GM12878 (cell line): ENCODE measurements around the gene TH. TPM values are rescaled to one million over a fixed set of nuclear protein-coding genes. Genes with fewer than 3 reads are reported as not detected.

ENCODE experiments used
- ATAC-seq: fragments of 200-7000 bp; cut with Tn5 transposase; 3 replicates; pipeline ENCODE4 v1.9.1; 2020; ENCODE audit warnings: mild to moderate bottlenecking, moderate library complexity
- BruUV-seq: library from RNA; stranded (reverse); fragments of 400-500 nt; replicated peaks from 2 replicates; lab custom pipeline; 2021; lab: Mats Ljungman, UMichigan
- CTCF ChIA-PET: fragments of 300-600 bp; sonication (Branson Sonifier 250); formaldehyde crosslinking; extraction: SDS; loops from one replicate; lab custom pipeline; 2021; ENCODE audit warnings: inconsistent platforms; lab: Yijun Ruan, JAX
- POLR2A ChIA-PET: fragments of 350-600 bp; formaldehyde crosslinking; extraction: SDS; loops from one replicate; lab custom pipeline; 2021; ENCODE audit warnings: inconsistent platforms; lab: Charles Lee
- RAD21 ChIA-PET: fragments of 300-600 bp; sonication (Branson Sonifier 250); formaldehyde crosslinking; loops from one replicate; lab custom pipeline; 2023; ENCODE audit warnings: antibody characterized with exemption; ENCODE audit not compliant: unreplicated experiment; lab: Charles Lee
- SMC1A ChIA-PET: fragments of 300-600 bp; sonication (Branson Sonifier 250); formaldehyde crosslinking; loops from one replicate; lab custom pipeline; 2023; ENCODE audit not compliant: unreplicated experiment, uncharacterized antibody; lab: Charles Lee
- DNase-seq: peaks from one replicate; pipeline ENCODE4 v3.0.0-alpha.2; 2011; ENCODE audit warnings: low read depth, low spot score
- FAIRE-seq: peaks from 3 replicates; lab custom pipeline; 2011; peaks lifted over from hg19 to GRCh38; lab: Jason Lieb, UNC
- H2AFZ ChIP-seq: 2 replicates; pipeline ENCODE4 v1.6.0; 2011; ENCODE audit warnings: low read depth, low read length, control low read depth; ENCODE audit not compliant: control insufficient read depth
- H3K27ac ChIP-seq: 2 replicates; pipeline ENCODE4 v1.5.1; 2011; ENCODE audit warnings: control low read depth; ENCODE audit not compliant: control insufficient read depth, insufficient read depth
- H3K27me3 ChIP-seq, 2 experiments: replicated peaks in 1 of 2; 2 replicates each; pipeline versions ENCODE4 v1.6.0 to v1.6.1; 2011; ENCODE audit warnings: low read length in 1 of 2; ENCODE audit not compliant: control insufficient read depth in 2 of 2, insufficient read depth in 2 of 2
- H3K36me3 ChIP-seq, 2 experiments: 2 replicates each; pipeline ENCODE4 v1.5.1; 2011; ENCODE audit warnings: low read length in 1 of 2; ENCODE audit not compliant: control insufficient read depth in 2 of 2, insufficient read depth in 2 of 2
- H3K4me1 ChIP-seq: 2 replicates; pipeline ENCODE4 v1.6.1; 2011; ENCODE audit warnings: mild to moderate bottlenecking, low read length, moderate library complexity, mixed read lengths; ENCODE audit not compliant: control insufficient read depth, insufficient read depth
- H3K4me2 ChIP-seq: 2 replicates; pipeline ENCODE4 v1.6.0; 2011; ENCODE audit warnings: control low read depth; ENCODE audit not compliant: control insufficient read depth, insufficient read depth
- H3K4me3 ChIP-seq: fragments of 200-600 bp; sonication (generic); 2 replicates; pipeline ENCODE4 v1.5.1; 2016
- H3K79me2 ChIP-seq: 2 replicates; pipeline ENCODE4 v1.6.0; 2011; ENCODE audit warnings: low read length; ENCODE audit not compliant: control insufficient read depth, insufficient read depth
- H3K9ac ChIP-seq: 2 replicates; pipeline ENCODE4 v1.8.0; 2011; ENCODE audit warnings: low read length, control low read depth, mixed read lengths; ENCODE audit not compliant: control insufficient read depth, insufficient read depth
- H3K9me3 ChIP-seq: replicated peaks from 3 replicates; pipeline ENCODE4 v1.5.1; 2011; ENCODE audit warnings: mild to moderate bottlenecking, low read length; ENCODE audit not compliant: control insufficient read depth, insufficient read depth
- H4K20me1 ChIP-seq: 2 replicates; pipeline ENCODE4 v1.6.0; 2011; ENCODE audit not compliant: control insufficient read depth, insufficient read depth
- EZH2 ChIP-seq: IDR thresholded peaks from 2 replicates; pipeline ENCODE4 v1.6.1; 2012; ENCODE audit warnings: low read depth, mild to moderate bottlenecking, control low read depth, inconsistent platforms, low read length, borderline replicate concordance; ENCODE audit not compliant: control insufficient read depth
- NFYB ChIP-seq: IDR thresholded peaks from 2 replicates; pipeline ENCODE4 v1.6.1; 2011; ENCODE audit warnings: low read depth, mild to moderate bottlenecking, low read length, improper control_type of control experiment, moderate library complexity; ENCODE audit not compliant: insufficient read depth
- RELA ChIP-seq: fragments of 450-650 bp; IDR thresholded peaks from 2 replicates; pipeline ENCODE4 v1.8.0; 2014; ENCODE audit warnings: borderline replicate concordance; ENCODE audit not compliant: partially characterized antibody
- SREBF2 ChIP-seq: IDR thresholded peaks from 2 replicates; pipeline ENCODE4 v1.6.1; 2012; ENCODE audit warnings: mild to moderate bottlenecking, low read length
- ZBED1 ChIP-seq: IDR thresholded peaks from 2 replicates; pipeline ENCODE4 v1.6.1; 2016; ENCODE audit warnings: borderline replicate concordance
- ZNF274 ChIP-seq: IDR thresholded peaks from one replicate; pipeline ENCODE4 v1.8.0; 2011; ENCODE audit not compliant: insufficient read length, insufficient read depth
- WGBS: methylation state at CpG from one replicate; pipeline ENCODE4 v1.1.6; 2016; ENCODE audit warnings: low lambda C conversion rate; ENCODE audit not compliant: insufficient replicate concordance, insufficient coverage; ENCODE audit errors: missing lambda C conversion rate; 5-methylcytosine and 5-hydroxymethylcytosine counted together
- in situ Hi-C: fragments of 300-500 bp; cut with MboI; formaldehyde crosslinking; loops from 9 replicates; pipeline ENCODE4 v1.14.3; 2018; ENCODE audit warnings: mixed read lengths
- intact Hi-C: fragments of 100-400 bp; cut with micrococcal nuclease; formaldehyde crosslinking; loops from one replicate; pipeline ENCODE4 v1.14.2; 2022; ENCODE audit not compliant: unreplicated experiment
- polyA plus RNA-seq, 11 experiments: library from polyadenylated mRNA; depleted of rRNA in 4 of 11; unstranded in 6 of 11; stranded (reverse) in 5 of 11; fragments of >200 nt; fragmentation: Nextera tagmentation in 4 of 11; fragmentation: Illumina TruSeq in 1 of 11; extraction: Ambion mirVana in 4 of 11; extraction: Trizol in 1 of 11; gene quantifications; 1 replicate in 1 of 11; 2 replicates in 10 of 11; pipeline versions ENCODE4 v1.2.1 to v1.2.3, GENCODE V29; 2011 to 2016; ENCODE audit warnings: inconsistent platforms in 2 of 11, missing spikeins in 2 of 11, low read depth in 1 of 11
- total RNA-seq, 4 experiments: library from RNA; depleted of rRNA in 3 of 4; stranded (reverse); fragments of >200 nt in 3 of 4; fragmentation: Illumina TruSeq in 1 of 4; extraction: Trizol in 1 of 4; gene quantifications; 2 replicates each; pipeline versions ENCODE4 v1.2.1 to v1.2.3, GENCODE V29; 2013 to 2021
- TF ChIP-seq, protein P1 (sequence below): fragments of 450-650 bp; IDR thresholded peaks from 2 replicates; pipeline ENCODE4 v1.6.1; 2017; ENCODE audit warnings: mild to moderate bottlenecking, low read depth, inconsistent platforms; ENCODE audit not compliant: poor library complexity, severe bottlenecking
- TF ChIP-seq, protein P2 (sequence below): fragments of 450-650 bp; formaldehyde crosslinking; IDR thresholded peaks from 2 replicates; pipeline ENCODE4 v1.4.0; 2020; ENCODE audit warnings: mild to moderate bottlenecking, moderate library complexity
- TF ChIP-seq, protein P3 (sequence below): fragments of 450-650 bp; formaldehyde crosslinking; IDR thresholded peaks from 2 replicates; pipeline ENCODE4 v1.4.0; 2022; ENCODE audit warnings: mild to moderate bottlenecking, moderate library complexity

The TH gene
- total and polyA plus RNA-seq, 10 of the 15 experiments (the other 5 are each of a cell fraction or from before 2014, with no cell fraction given) = not detected

DNA sequence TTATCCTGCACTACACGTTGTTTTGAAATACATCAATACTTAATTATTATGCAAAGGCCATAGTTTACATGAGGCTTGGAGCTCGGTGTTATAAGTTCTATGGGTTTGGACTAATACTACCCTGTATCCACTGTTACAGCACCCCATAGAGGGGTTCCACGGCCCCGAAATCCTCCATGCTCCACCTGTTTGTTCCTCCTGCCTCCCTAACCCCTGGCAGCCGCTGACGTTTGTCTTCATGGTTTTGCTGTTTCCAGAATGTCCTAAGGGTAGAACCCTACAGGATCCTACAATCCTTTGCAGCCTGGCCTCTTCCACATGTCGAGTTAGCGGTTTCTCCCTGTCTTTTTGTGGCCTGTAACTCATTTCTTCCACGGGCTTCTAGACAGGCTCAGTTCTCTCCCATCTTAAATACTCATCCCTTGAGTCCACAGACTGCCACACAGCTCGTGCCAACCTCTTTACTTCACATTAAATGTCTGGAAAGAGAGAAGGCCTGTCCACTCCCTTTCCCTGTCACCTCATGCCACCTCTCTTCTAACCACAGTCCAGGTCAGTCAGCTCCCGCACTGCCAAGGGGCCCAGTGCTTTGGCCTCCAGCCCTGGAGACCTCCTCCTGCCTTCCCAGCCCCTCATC lies 42.4 kb upstream of the TH start:
- ATAC-seq = no peak
- intact Hi-C loops (no loop called here), in situ Hi-C loops (no loop called here)
- ChIA-PET CTCF (no interaction called here), POLR2A (no interaction called here), SMC1A (no interaction called here), RAD21 (no interaction called here)
- H3K4me1 ChIP-seq = no peaks in the 10 kb centered on the region
- H3K4me2 ChIP-seq = no peak overlapping the region
- no TSS peak for BruUV-seq
- H3K36me3 ChIP-seq = no peaks in the 10 kb centered on the region
- no peak overlapping the region for H3K27ac ChIP-seq
- no peaks in the 10 kb centered on the region for H3K9me3 ChIP-seq
- TF ChIP-seq NFYB (no peak), SREBF2 (no peak), RELA (no peak), EZH2 (no peak), ZNF274 (no peak), ZBED1 (no peak)
- TF ChIP-seq, protein P1, sequence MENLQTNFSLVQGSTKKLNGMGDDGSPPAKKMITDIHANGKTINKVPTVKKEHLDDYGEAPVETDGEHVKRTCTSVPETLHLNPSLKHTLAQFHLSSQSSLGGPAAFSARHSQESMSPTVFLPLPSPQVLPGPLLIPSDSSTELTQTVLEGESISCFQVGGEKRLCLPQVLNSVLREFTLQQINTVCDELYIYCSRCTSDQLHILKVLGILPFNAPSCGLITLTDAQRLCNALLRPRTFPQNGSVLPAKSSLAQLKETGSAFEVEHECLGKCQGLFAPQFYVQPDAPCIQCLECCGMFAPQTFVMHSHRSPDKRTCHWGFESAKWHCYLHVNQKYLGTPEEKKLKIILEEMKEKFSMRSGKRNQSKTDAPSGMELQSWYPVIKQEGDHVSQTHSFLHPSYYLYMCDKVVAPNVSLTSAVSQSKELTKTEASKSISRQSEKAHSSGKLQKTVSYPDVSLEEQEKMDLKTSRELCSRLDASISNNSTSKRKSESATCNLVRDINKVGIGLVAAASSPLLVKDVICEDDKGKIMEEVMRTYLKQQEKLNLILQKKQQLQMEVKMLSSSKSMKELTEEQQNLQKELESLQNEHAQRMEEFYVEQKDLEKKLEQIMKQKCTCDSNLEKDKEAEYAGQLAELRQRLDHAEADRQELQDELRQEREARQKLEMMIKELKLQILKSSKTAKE = no peak
- TF ChIP-seq, protein P2, sequence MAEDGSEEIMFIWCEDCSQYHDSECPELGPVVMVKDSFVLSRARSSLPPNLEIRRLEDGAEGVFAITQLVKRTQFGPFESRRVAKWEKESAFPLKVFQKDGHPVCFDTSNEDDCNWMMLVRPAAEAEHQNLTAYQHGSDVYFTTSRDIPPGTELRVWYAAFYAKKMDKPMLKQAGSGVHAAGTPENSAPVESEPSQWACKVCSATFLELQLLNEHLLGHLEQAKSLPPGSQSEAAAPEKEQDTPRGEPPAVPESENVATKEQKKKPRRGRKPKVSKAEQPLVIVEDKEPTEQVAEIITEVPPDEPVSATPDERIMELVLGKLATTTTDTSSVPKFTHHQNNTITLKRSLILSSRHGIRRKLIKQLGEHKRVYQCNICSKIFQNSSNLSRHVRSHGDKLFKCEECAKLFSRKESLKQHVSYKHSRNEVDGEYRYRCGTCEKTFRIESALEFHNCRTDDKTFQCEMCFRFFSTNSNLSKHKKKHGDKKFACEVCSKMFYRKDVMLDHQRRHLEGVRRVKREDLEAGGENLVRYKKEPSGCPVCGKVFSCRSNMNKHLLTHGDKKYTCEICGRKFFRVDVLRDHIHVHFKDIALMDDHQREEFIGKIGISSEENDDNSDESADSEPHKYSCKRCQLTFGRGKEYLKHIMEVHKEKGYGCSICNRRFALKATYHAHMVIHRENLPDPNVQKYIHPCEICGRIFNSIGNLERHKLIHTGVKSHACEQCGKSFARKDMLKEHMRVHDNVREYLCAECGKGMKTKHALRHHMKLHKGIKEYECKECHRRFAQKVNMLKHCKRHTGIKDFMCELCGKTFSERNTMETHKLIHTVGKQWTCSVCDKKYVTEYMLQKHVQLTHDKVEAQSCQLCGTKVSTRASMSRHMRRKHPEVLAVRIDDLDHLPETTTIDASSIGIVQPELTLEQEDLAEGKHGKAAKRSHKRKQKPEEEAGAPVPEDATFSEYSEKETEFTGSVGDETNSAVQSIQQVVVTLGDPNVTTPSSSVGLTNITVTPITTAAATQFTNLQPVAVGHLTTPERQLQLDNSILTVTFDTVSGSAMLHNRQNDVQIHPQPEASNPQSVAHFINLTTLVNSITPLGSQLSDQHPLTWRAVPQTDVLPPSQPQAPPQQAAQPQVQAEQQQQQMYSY (CRISPR knock-in tag) = no peak
- TF ChIP-seq, protein P3, sequence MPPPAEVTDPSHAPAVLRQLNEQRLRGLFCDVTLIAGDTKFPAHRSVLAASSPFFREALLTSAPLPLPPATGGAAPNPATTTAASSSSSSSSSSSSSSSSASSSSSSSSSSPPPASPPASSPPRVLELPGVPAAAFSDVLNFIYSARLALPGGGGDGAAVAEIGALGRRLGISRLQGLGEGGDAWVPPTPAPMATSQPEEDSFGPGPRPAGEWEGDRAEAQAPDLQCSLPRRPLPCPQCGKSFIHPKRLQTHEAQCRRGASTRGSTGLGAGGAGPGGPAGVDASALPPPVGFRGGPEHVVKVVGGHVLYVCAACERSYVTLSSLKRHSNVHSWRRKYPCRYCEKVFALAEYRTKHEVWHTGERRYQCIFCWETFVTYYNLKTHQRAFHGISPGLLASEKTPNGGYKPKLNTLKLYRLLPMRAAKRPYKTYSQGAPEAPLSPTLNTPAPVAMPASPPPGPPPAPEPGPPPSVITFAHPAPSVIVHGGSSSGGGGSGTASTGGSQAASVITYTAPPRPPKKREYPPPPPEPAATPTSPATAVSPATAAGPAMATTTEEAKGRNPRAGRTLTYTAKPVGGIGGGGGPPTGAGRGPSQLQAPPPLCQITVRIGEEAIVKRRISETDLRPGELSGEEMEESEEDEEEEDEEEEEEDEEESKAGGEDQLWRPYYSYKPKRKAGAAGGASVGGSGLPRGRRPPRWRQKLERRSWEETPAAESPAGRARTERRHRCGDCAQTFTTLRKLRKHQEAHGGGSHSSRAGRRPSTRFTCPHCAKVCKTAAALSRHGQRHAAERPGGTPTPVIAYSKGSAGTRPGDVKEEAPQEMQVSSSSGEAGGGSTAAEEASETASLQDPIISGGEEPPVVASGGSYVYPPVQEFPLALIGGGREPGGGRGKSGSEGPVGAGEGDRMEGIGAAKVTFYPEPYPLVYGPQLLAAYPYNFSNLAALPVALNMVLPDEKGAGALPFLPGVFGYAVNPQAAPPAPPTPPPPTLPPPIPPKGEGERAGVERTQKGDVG (CRISPR knock-in tag) = no peak
- WGBS = 27% methylated on average over 11 of the region's 11 CpGs
- no peaks in the 10 kb centered on the region for H3K79me2 ChIP-seq
- no peaks in the 10 kb centered on the region for H4K20me1 ChIP-seq
- DNase-seq = no peak
- H2AFZ ChIP-seq = no peak overlapping the region
- no peak for FAIRE-seq
- H3K27me3 ChIP-seq = no peaks in the 10 kb centered on the region; a peak in 1 of 4 replicates
- no peak overlapping the region for H3K4me3 ChIP-seq
- H3K9ac ChIP-seq = no peak overlapping the region
